ENCODE results near the gene MCC. TPM values are rescaled to one million over a fixed set of nuclear protein-coding genes. Genes with fewer than 3 reads are reported as not detected.

Gene MCC
- polyA plus RNA-seq, 2 of the 4 experiments (the other 2 are of a cell fraction), result 0.09 to 0.10 TPM

- CTCF ChIA-PET, result no interaction called here
- Histone ChIP-seq H3K4me3 (no peak overlapping the region), H3K4me1 (no peaks in the 10 kb centered on the region), H3K9me3 (no peaks in the 10 kb centered on the region), H3K4me2 (no peak overlapping the region), H3K27ac (no peak overlapping the region)
- 37% methylated on average over 7 of the region's 7 CpGs for WGBS (ENCODE audit: missing lambda C conversion rate)
- TF ChIP-seq CBX2 (IDR thresholded peaks at IDR 0.05; ENCODE audit: borderline replicate concordance, low read depth) (no peak), EHF (CRISPR knock-in tag; IDR thresholded peaks at IDR 0.05) (no peak), HOXA7 (CRISPR knock-in tag; IDR thresholded peaks at IDR 0.05) (no peak), REST (IDR thresholded peaks at IDR 0.05) (no peak), FOSB (CRISPR knock-in tag; IDR thresholded peaks at IDR 0.05) (no peak), MAX (IDR thresholded peaks at IDR 0.05) (no peak), KDM1A (IDR thresholded peaks at IDR 0.05; ENCODE audit: low read depth) (no peak), ELK1 (IDR thresholded peaks at IDR 0.05; ENCODE audit: low read depth, low read length) (no peak), EHMT2 (IDR thresholded peaks at IDR 0.05; ENCODE audit: low read depth) (no peak)
- POLR2A ChIA-PET, result no interaction called here
- DNase-seq (ENCODE audit: low read depth in 1 of 2, low spot score in 1 of 2) (peak in 1 of 2 experiments; percentile 12), ATAC-seq (peak; percentile 27 to 69; a peak in 4 of 6 replicates), FAIRE-seq (no peak)
These were observed 147.7 kb downstream of the MCC start for GRCh38 chr5:113340537-113340936.

GRCh38 chr5:113338628-113339027 is 149.6 kb downstream of the MCC start:
- WGBS (ENCODE audit: missing lambda C conversion rate), result 25% methylated on average over 3 of the region's 3 CpGs
- Histone ChIP-seq H3K27ac (no peak overlapping the region), H3K4me2 (no peak overlapping the region), H3K4me3 (no peak overlapping the region), H3K4me1 (no peaks in the 10 kb centered on the region), H3K9me3 (no peaks in the 10 kb centered on the region)
- ATAC-seq, result no peak
- POLR2A ChIA-PET, result no interaction called here
- no peak for DNase-seq (ENCODE audit: low read depth in 1 of 2, low spot score in 1 of 2)
- TF ChIP-seq RNF2 (IDR thresholded peaks at IDR 0.05; ENCODE audit: borderline replicate concordance, low read depth), result no peak
- TF ChIP-seq MAZ (IDR thresholded peaks at IDR 0.05; ENCODE audit: borderline replicate concordance, low read depth, low read length), result no peak
- TF ChIP-seq CHD4 (IDR thresholded peaks at IDR 0.05; ENCODE audit: borderline replicate concordance), result no peak
- TF ChIP-seq EHMT2 (IDR thresholded peaks at IDR 0.05; ENCODE audit: low read depth), result no peak
- no peak for TF ChIP-seq TP53 (CRISPR knock-in tag; IDR thresholded peaks at IDR 0.05)
- no peak for TF ChIP-seq CBX2 (IDR thresholded peaks at IDR 0.05; ENCODE audit: borderline replicate concordance, low read depth)
- CTCF ChIA-PET, result interaction anchor here (1.1 kb wide), 1 partner anchor 343 kb away, joined by 4 read pairs; no protein-coding TSS in a partner anchor
- no peak for FAIRE-seq

GRCh38 chr5:113337515-113338415 is 150.5 kb downstream of the MCC start:
- Histone ChIP-seq H3K4me1 (no peaks in the 10 kb centered on the region), H3K4me3 (no peak overlapping the region), H3K9me3 (no peaks in the 10 kb centered on the region), H3K27ac (no peak overlapping the region), H3K4me2 (no peak overlapping the region)
- FAIRE-seq, result no peak
- ChIA-PET CTCF (interaction anchor here (1.1 to 3.7 kb wide), 8 partner anchors 24 to 342 kb away, joined by 3 to 16 read pairs (median 4); partner anchors contain the start of gene MCC), POLR2A (no interaction called here)
- ATAC-seq, result no peak
- TF ChIP-seq CHD2 (IDR thresholded peaks at IDR 0.05; ENCODE audit: low read length, partially characterized antibody) (no peak), ZFP36 (IDR thresholded peaks at IDR 0.05; ENCODE audit: borderline replicate concordance, partially characterized antibody) (no peak), KDM1A (IDR thresholded peaks at IDR 0.05; ENCODE audit: low read depth) (no peak), SMC3 (IDR thresholded peaks at IDR 0.05) (no peak), CHD4 (IDR thresholded peaks at IDR 0.05; ENCODE audit: borderline replicate concordance) (no peak), E2F6 (IDR thresholded peaks at IDR 0.05; ENCODE audit: borderline replicate concordance, low read depth) (no peak), ZNF302 (CRISPR knock-in tag; IDR thresholded peaks at IDR 0.05) (no peak), HMGXB4 (CRISPR knock-in tag; IDR thresholded peaks at IDR 0.05; ENCODE audit: borderline replicate concordance) (no peak), EP300 (IDR thresholded peaks at IDR 0.05) (no peak)
- 47% methylated on average over 6 of the region's 6 CpGs for WGBS (ENCODE audit: missing lambda C conversion rate)
- no peak for DNase-seq (ENCODE audit: low read depth in 1 of 2, low spot score in 1 of 2)

All from A549 (cell line).